ENCODE data around the gene CCNB2. TPM values are rescaled to one million over a fixed set of nuclear protein-coding genes. Genes with fewer than 3 reads are reported as not detected.
A peak's percentile ranks its signal among the peaks of the same experiment; 100 is the strongest.

Gene CCNB2
- total RNA-seq, 1 donor from 2014 or later, result 2.0 TPM

DNA sequence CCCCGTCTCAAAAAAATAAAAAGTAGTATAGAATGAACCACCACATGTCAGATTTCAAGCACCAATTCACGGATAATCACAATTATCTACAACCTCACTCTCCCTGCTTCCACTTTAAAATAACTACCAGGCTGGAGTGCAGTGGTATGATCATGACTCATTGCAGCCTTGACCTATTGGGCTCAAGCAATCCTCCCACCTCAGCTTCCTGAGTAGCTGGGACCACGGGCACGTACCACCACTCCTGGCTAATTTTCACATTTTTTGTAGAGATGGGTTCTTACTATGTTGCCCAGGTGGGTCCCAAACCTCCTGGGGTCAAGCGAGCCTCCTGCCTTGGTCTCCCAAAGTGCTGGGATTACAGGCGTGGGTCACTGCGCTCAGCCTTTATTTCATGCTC is 63.6 kb downstream of the CCNB2 start:
- H3K9me3 ChIP-seq, result no peaks in the 10 kb centered on the region
- no peaks in the 10 kb centered on the region for H3K27me3 ChIP-seq (ENCODE audit: low read depth)
- TF ChIP-seq, protein P1, sequence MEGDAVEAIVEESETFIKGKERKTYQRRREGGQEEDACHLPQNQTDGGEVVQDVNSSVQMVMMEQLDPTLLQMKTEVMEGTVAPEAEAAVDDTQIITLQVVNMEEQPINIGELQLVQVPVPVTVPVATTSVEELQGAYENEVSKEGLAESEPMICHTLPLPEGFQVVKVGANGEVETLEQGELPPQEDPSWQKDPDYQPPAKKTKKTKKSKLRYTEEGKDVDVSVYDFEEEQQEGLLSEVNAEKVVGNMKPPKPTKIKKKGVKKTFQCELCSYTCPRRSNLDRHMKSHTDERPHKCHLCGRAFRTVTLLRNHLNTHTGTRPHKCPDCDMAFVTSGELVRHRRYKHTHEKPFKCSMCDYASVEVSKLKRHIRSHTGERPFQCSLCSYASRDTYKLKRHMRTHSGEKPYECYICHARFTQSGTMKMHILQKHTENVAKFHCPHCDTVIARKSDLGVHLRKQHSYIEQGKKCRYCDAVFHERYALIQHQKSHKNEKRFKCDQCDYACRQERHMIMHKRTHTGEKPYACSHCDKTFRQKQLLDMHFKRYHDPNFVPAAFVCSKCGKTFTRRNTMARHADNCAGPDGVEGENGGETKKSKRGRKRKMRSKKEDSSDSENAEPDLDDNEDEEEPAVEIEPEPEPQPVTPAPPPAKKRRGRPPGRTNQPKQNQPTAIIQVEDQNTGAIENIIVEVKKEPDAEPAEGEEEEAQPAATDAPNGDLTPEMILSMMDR (IDR thresholded peaks at IDR 0.05), result no peak
- intact Hi-C loops (cut with DNase I), result no loop called here
- H3K27ac ChIP-seq, result peak overlapping the region; percentile 57
- DNase-seq, result no peak
- no peak overlapping the region for H3K4me3 ChIP-seq
- ATAC-seq, result peak in 1 of 2 donors; percentile 45
- peaks cover 12% of the 10 kb centered on the region for H3K4me1 ChIP-seq
- H3K36me3 ChIP-seq, result peaks cover 14% of the 10 kb centered on the region

DNA sequence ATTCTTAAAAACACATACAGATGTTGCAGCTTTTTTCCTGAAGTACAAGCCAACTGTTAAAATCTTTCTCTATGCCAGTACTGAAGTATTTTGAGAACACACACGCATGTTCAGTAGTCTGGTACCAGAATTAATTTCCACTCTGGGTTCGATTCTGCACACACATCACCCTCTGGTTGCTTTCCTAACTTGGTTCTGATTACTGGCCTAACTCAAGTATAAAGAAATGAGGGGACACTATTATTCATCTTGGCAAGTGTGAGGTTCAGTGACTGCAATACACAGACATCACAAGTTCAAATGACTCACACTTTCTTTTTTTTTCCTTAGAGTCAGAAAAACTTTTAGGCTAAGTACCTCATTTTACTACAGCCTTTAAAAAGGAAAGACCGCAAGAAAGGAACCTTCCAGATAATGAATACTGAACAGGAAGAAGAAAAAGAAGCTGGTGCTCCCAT is 64.3 kb downstream of the CCNB2 start:
- H3K27me3 ChIP-seq (ENCODE audit: low read depth), result no peaks in the 10 kb centered on the region
- TF ChIP-seq, protein P1 (IDR thresholded peaks at IDR 0.05), result no peak
- ATAC-seq (peak; percentile 14 to 36), DNase-seq (no peak)
- no peak overlapping the region for H3K4me3 ChIP-seq
- peaks cover 14% of the 10 kb centered on the region for H3K36me3 ChIP-seq
- peaks cover 12% of the 10 kb centered on the region for H3K4me1 ChIP-seq
- intact Hi-C loops (cut with DNase I), result no loop called here
- H3K9me3 ChIP-seq, result no peaks in the 10 kb centered on the region
- H3K27ac ChIP-seq, result peak overlapping the region; percentile 57

DNA sequence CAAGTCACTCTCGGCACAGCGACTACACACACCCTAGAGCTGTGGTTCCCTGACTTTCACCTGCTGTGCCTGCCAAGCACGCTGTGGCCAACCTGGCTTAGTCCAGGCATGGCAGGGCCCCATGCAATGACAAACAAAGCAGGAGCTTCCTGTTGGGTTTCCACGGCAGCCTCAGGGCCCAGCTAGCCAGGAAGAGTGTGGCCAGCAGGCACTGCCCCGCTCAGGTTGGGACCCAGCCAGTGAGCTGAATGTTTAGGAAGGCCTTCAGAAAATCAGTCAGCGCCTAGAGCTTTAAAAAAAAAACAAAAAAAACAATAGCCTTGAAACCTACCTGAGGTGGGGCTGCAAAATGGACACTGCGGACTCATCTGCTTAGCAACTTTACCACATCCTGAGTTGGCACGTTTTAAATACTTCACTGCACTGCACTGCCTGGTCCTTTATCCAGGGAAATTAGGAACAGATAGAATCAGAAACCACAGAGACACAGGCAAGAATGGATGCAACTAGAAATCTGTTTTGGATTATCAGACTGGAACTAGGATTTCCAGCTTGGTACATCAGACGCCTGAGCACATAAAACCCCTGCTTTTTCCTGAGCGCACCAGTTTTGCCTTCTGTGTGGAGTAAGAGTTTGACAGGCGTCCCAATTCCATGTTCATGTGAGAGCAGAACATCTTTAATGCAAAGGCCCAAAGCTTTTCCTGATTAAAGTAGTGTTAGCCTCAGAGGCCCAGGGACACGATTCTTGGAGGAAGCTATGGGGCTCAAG is 65.5 kb downstream of the CCNB2 start:
- peak overlapping the region; percentile 57 for H3K27ac ChIP-seq
- ATAC-seq (peak in 1 of 2 donors; percentile 43), DNase-seq (peak; percentile 66)
- peaks cover 24% of the 10 kb centered on the region for H3K4me1 ChIP-seq
- H3K27me3 ChIP-seq (ENCODE audit: low read depth), result no peaks in the 10 kb centered on the region
- TF ChIP-seq, protein P1 (IDR thresholded peaks at IDR 0.05), result no peak
- H3K4me3 ChIP-seq, result no peak overlapping the region
- H3K36me3 ChIP-seq, result peaks cover 14% of the 10 kb centered on the region
- no peaks in the 10 kb centered on the region for H3K9me3 ChIP-seq
- intact Hi-C loops (cut with DNase I), result no loop called here

DNA sequence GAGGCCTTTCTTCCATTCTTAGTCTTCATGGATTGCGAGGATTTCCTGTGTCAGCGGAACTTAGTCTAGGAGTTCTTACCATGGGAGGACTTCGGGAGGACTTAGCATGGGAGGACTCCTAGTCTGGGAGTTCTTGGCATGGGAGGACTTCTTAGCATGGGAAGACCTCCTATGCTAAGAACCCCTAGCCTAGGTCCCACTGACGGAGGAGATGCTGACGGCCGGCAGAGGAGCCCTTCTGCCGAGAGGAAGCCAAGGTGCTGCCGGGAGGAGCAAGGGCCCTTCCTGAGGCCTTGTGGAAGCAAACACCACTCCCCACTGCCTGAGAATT is 66.1 kb downstream of the CCNB2 start:
- Histone ChIP-seq H3K36me3 (peaks cover 14% of the 10 kb centered on the region), H3K9me3 (no peaks in the 10 kb centered on the region), H3K27ac (peak overlapping the region; percentile 4), H3K4me1 (peaks cover 30% of the 10 kb centered on the region), H3K27me3 (ENCODE audit: low read depth) (no peaks in the 10 kb centered on the region), H3K4me3 (no peak overlapping the region)
- intact Hi-C loops (cut with DNase I), result no loop called here
- TF ChIP-seq, protein P1 (IDR thresholded peaks at IDR 0.05), result no peak
- DNase-seq (no peak), ATAC-seq (no peak)

- intact Hi-C loops (cut with DNase I), result no loop called here
- Histone ChIP-seq H3K4me3 (no peak overlapping the region), H3K4me1 (peaks cover 32% of the 10 kb centered on the region), H3K9me3 (no peaks in the 10 kb centered on the region), H3K27ac (no peak overlapping the region), H3K36me3 (peaks cover 14% of the 10 kb centered on the region), H3K27me3 (ENCODE audit: low read depth) (no peaks in the 10 kb centered on the region)
- TF ChIP-seq, protein P1 (IDR thresholded peaks at IDR 0.05), result no peak
- no peak for ATAC-seq
- DNase-seq, result no peak
Observed at GRCh38 chr15:59172289-59172901, 67.4 kb downstream of the CCNB2 start.

Measured in lower lobe of right lung (tissue), 2 donors.